Measurements from ENCODE around the gene GRIK4. TPM values are rescaled to one million over a fixed set of nuclear protein-coding genes. Genes with fewer than 3 reads are reported as not detected.
A peak's percentile ranks its signal among the peaks of the same experiment; 100 is the strongest.

Gene GRIK4
- total RNA-seq, 1 donor from 2014 or later: 2.2 TPM

DNA sequence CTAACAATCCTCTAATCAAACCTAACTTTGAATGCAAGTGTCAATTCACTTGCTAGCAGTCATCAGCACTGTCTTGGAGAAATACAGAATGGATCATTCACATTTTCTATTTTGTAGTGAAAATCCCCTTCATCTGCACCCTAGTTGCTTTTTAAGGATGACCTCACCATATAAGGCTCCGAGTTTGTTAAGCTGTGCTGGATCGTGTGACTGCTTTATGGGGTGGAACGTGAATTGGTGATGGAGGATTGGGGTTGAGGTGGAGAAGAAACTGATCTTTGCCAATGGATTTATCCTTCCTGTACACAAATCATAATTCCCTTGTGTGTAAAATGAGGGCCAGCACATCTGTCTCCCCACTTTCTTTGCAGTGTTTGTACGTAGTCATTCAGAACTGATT lies 426.7 kb downstream of the GRIK4 start:
- peaks cover 5% of the 10 kb centered on the region for H3K36me3 Mint-ChIP-seq (ENCODE audit: low read depth, unreplicated experiment)
- no peaks in the 10 kb centered on the region for H4K20me1 ChIP-seq (ENCODE audit: insufficient read depth, low read length)
- H3K9me3 Mint-ChIP-seq (ENCODE audit: unreplicated experiment): no peaks in the 10 kb centered on the region
- H3K4me1 Mint-ChIP-seq (ENCODE audit: low read depth, unreplicated experiment): no peaks in the 10 kb centered on the region
- H3K27me3 ChIP-seq (ENCODE audit: insufficient read depth, low read length): peaks cover 3% of the 10 kb centered on the region
- no peaks in the 10 kb centered on the region for H3K79me2 ChIP-seq (ENCODE audit: insufficient read depth, low read length)
- no peak overlapping the region for H3K4me2 ChIP-seq (ENCODE audit: low read length)
- no peak overlapping the region for H3K27ac ChIP-seq (ENCODE audit: low read depth, low read length)
- H3K36me3 ChIP-seq (ENCODE audit: insufficient read depth, low read length): no peaks in the 10 kb centered on the region
- no peak overlapping the region for H3K4me3 Mint-ChIP-seq (ENCODE audit: unreplicated experiment)
- FAIRE-seq (no peak), DNase-seq (ENCODE audit: low read depth) (no peak)
- H3K27me3 Mint-ChIP-seq (ENCODE audit: low read depth, unreplicated experiment): peaks cover 14% of the 10 kb centered on the region
- TF ChIP-seq, protein P1, sequence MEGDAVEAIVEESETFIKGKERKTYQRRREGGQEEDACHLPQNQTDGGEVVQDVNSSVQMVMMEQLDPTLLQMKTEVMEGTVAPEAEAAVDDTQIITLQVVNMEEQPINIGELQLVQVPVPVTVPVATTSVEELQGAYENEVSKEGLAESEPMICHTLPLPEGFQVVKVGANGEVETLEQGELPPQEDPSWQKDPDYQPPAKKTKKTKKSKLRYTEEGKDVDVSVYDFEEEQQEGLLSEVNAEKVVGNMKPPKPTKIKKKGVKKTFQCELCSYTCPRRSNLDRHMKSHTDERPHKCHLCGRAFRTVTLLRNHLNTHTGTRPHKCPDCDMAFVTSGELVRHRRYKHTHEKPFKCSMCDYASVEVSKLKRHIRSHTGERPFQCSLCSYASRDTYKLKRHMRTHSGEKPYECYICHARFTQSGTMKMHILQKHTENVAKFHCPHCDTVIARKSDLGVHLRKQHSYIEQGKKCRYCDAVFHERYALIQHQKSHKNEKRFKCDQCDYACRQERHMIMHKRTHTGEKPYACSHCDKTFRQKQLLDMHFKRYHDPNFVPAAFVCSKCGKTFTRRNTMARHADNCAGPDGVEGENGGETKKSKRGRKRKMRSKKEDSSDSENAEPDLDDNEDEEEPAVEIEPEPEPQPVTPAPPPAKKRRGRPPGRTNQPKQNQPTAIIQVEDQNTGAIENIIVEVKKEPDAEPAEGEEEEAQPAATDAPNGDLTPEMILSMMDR (IDR thresholded peaks at IDR 0.05; ENCODE audit: insufficient read depth, low read depth, low read length): no peak
- no peak for TF ChIP-seq EZH2 (IDR thresholded peaks at IDR 0.05; ENCODE audit: insufficient read depth, low read length)
- no peak overlapping the region for H3K27ac Mint-ChIP-seq (ENCODE audit: unreplicated experiment)
- no peaks in the 10 kb centered on the region for H3K9me3 ChIP-seq (ENCODE audit: insufficient read depth, low read depth, low read length)
- H3K4me3 ChIP-seq (ENCODE audit: insufficient read depth, low read depth, low read length): no peak overlapping the region
- no peak overlapping the region for H3K9ac ChIP-seq (ENCODE audit: low read length)
- H2AFZ ChIP-seq (ENCODE audit: low read depth, low read length): no peak overlapping the region
- H3K4me1 ChIP-seq (ENCODE audit: insufficient read depth, low read length): no peaks in the 10 kb centered on the region

DNA sequence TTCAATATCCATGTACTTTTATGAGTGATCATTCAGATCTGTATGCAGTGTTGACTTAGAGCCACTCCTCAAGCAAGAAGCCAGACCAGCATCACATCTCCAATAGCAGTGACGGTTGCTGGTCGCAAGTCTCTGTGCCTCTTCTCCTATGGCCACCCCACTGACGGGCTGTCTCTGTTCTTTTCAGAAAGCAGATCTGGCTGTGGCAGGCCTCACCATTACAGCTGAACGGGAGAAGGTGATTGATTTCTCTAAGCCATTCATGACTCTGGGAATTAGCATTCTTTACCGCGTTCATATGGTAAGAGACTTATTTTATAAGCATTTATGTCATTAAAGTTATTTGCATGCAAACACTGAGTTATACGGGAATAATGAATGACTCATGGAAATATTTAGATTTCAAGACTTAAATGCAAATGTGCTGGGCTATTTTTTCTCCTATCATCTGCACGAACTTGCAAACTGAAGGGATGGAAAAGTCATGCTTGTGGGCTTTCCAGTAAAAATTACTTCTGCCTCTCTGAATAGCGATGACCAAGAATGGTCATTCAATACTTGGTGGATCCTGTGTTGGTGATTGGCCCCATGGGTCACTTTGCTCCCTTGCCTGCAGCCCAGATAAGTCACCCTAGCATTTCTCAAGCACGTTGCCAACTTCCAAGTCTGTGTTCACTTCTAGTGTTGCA lies 428.8 kb downstream of the GRIK4 start:
- Mint-ChIP-seq H3K27ac (ENCODE audit: unreplicated experiment) (no peak overlapping the region), H3K4me1 (ENCODE audit: low read depth, unreplicated experiment) (no peaks in the 10 kb centered on the region), H3K4me3 (ENCODE audit: unreplicated experiment) (no peak overlapping the region), H3K36me3 (ENCODE audit: low read depth, unreplicated experiment) (peaks cover 10% of the 10 kb centered on the region), H3K9me3 (ENCODE audit: unreplicated experiment) (peaks cover 6% of the 10 kb centered on the region), H3K27me3 (ENCODE audit: low read depth, unreplicated experiment) (peaks cover 13% of the 10 kb centered on the region)
- Histone ChIP-seq H3K4me3 (ENCODE audit: insufficient read depth, low read depth, low read length) (no peak overlapping the region), H2AFZ (ENCODE audit: low read depth, low read length) (no peak overlapping the region), H3K4me1 (ENCODE audit: insufficient read depth, low read length) (no peaks in the 10 kb centered on the region), H4K20me1 (ENCODE audit: insufficient read depth, low read length) (no peaks in the 10 kb centered on the region), H3K9me3 (ENCODE audit: insufficient read depth, low read depth, low read length) (peaks cover 8% of the 10 kb centered on the region), H3K79me2 (ENCODE audit: insufficient read depth, low read length) (no peaks in the 10 kb centered on the region), H3K36me3 (ENCODE audit: insufficient read depth, low read length) (no peaks in the 10 kb centered on the region), H3K27ac (ENCODE audit: low read depth, low read length) (no peak overlapping the region), H3K9ac (ENCODE audit: low read length) (no peak overlapping the region), H3K4me2 (ENCODE audit: low read length) (no peak overlapping the region), H3K27me3 (ENCODE audit: insufficient read depth, low read length) (peaks cover 3% of the 10 kb centered on the region)
- no peak for FAIRE-seq
- TF ChIP-seq, protein P1 (IDR thresholded peaks at IDR 0.05; ENCODE audit: insufficient read depth, low read depth, low read length): no peak
- no peak for TF ChIP-seq EZH2 (IDR thresholded peaks at IDR 0.05; ENCODE audit: insufficient read depth, low read length)
- peak; percentile 56 for DNase-seq (ENCODE audit: low read depth)

DNA sequence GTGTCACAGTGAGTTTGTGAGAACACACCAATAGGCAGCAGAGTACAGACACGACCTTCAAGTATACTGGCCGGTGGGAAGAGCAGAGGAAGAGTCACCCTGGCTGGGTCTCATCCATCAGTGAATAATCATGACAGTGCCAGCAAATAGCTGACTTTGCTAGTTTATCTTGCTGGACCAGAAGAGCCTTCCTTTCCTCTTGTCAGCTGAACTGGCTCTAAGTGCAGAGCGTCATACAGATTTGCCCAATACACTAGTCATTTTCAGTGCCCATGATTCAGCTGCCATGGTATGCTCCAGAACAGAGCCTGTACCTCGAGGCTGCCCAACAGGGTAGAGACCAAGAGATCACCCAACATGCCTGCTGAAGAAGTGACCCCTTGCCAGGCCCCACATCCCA lies 429.5 kb downstream of the GRIK4 start:
- Histone ChIP-seq H3K27me3 (ENCODE audit: insufficient read depth, low read length) (peaks cover 3% of the 10 kb centered on the region), H3K36me3 (ENCODE audit: insufficient read depth, low read length) (no peaks in the 10 kb centered on the region), H4K20me1 (ENCODE audit: insufficient read depth, low read length) (no peaks in the 10 kb centered on the region), H3K9me3 (ENCODE audit: insufficient read depth, low read depth, low read length) (peaks cover 12% of the 10 kb centered on the region), H3K4me2 (ENCODE audit: low read length) (no peak overlapping the region), H3K27ac (ENCODE audit: low read depth, low read length) (no peak overlapping the region), H2AFZ (ENCODE audit: low read depth, low read length) (no peak overlapping the region), H3K79me2 (ENCODE audit: insufficient read depth, low read length) (no peaks in the 10 kb centered on the region), H3K9ac (ENCODE audit: low read length) (no peak overlapping the region), H3K4me3 (ENCODE audit: insufficient read depth, low read depth, low read length) (no peak overlapping the region), H3K4me1 (ENCODE audit: insufficient read depth, low read length) (no peaks in the 10 kb centered on the region)
- no peak for FAIRE-seq
- Mint-ChIP-seq H3K36me3 (ENCODE audit: low read depth, unreplicated experiment) (peaks cover 10% of the 10 kb centered on the region), H3K27me3 (ENCODE audit: low read depth, unreplicated experiment) (peaks cover 11% of the 10 kb centered on the region), H3K27ac (ENCODE audit: unreplicated experiment) (no peak overlapping the region), H3K4me3 (ENCODE audit: unreplicated experiment) (no peak overlapping the region), H3K4me1 (ENCODE audit: low read depth, unreplicated experiment) (no peaks in the 10 kb centered on the region), H3K9me3 (ENCODE audit: unreplicated experiment) (peaks cover 6% of the 10 kb centered on the region)
- TF ChIP-seq EZH2 (IDR thresholded peaks at IDR 0.05; ENCODE audit: insufficient read depth, low read length): no peak
- TF ChIP-seq, protein P1 (IDR thresholded peaks at IDR 0.05; ENCODE audit: insufficient read depth, low read depth, low read length): no peak
- peak; percentile 20 for DNase-seq (ENCODE audit: low read depth)
